GM12875 (cell line): ENCODE results near the gene CCDC171.

Experiments
- H3K4me3 ChIP-seq: one replicate; pipeline ENCODE4 v1.5.1; 2011; ENCODE audit warnings: low read depth, low read length, control low read depth
- TF ChIP-seq, protein P1 (sequence below): IDR thresholded peaks from 2 replicates; pipeline ENCODE4 v1.5.1; 2011; ENCODE audit warnings: low read depth, mild to moderate bottlenecking, control low read depth, inconsistent platforms, low read length, moderate library complexity, borderline replicate concordance; ENCODE audit not compliant: insufficient read depth

Gene CCDC171

DNA sequence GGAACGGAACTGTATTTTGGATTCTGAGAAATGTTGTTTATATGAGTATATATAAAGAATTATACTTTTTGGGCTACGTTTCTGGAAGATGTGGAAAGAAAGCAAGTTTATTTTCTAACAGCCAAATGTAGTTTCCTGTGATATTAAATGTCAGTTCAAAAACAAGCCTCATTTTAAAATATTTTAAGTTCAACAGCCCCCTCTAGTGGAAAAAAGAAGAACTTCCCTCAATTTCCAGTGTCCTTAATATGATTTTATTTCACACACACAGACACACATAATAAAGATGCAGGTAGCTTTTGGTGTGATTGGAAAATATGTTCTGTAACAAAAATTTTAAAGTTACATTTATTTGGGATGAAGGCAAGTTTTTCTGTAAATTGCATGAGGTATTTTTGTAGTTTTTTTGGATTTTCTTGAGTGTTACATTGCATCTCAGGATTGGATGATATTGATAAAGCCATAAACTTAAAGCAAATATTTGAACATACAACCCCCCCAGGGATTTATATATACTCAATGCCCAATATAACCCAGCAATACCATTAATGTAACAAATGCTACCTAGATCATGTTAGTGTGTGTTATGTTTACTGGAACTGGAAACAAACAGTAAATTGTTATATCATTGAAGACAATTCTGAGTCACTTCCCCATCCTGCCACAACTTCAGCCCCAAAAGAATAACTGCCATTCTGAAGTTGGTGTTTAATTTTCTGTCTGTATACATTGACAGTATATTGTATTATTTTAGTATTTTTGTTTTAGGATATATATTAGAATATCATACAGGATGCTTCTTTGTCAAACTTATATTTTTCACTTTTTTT, 54.0 kb downstream of the CCDC171 start:
- no peak overlapping the region for H3K4me3 ChIP-seq
- TF ChIP-seq, protein P1, sequence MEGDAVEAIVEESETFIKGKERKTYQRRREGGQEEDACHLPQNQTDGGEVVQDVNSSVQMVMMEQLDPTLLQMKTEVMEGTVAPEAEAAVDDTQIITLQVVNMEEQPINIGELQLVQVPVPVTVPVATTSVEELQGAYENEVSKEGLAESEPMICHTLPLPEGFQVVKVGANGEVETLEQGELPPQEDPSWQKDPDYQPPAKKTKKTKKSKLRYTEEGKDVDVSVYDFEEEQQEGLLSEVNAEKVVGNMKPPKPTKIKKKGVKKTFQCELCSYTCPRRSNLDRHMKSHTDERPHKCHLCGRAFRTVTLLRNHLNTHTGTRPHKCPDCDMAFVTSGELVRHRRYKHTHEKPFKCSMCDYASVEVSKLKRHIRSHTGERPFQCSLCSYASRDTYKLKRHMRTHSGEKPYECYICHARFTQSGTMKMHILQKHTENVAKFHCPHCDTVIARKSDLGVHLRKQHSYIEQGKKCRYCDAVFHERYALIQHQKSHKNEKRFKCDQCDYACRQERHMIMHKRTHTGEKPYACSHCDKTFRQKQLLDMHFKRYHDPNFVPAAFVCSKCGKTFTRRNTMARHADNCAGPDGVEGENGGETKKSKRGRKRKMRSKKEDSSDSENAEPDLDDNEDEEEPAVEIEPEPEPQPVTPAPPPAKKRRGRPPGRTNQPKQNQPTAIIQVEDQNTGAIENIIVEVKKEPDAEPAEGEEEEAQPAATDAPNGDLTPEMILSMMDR: peak; percentile 18; the same call in 1 of the 2 replicates

DNA sequence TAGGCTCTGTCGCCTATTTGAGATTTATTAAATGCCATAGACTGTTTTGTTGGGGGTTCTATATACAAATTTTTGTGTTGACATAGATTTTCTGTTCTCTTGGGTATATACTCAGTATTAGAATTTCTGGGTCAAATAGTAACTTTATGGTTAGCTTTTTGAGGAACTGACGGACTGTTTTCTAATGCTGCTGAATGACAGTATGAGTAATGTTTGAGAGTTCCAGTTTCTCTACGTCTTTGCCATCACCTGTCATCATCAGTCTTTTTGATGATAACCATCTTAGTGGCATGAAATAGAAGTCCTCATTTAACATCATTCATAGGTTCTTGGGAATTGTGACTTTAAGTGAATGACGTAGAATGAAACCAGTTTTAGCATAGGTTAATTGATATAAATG, 60.1 kb downstream of the CCDC171 start:
- H3K4me3 ChIP-seq: no peak overlapping the region
- TF ChIP-seq, protein P1: no peak

DNA sequence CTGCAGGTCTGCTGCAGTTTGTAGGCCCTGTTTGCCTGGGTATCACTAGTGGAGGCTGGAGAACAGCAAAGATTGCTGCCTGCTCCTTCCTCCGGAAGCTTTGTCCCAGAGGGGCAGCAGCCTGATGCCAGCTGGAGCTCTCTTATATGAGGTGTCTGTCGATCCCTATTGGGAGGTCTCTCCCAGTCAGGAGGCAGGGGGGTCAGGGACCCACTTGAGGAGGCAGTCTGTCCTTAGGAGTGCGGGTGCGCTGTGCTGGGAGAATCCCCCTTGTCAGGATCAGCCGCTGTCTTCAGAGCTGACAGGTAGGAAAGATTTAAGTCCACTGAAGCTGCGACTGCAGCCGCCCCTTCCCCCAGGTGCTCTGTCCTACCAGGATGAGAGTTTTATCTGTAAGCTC, 64.9 kb downstream of the CCDC171 start:
- TF ChIP-seq, protein P1: no peak
- H3K4me3 ChIP-seq: no peak overlapping the region

DNA sequence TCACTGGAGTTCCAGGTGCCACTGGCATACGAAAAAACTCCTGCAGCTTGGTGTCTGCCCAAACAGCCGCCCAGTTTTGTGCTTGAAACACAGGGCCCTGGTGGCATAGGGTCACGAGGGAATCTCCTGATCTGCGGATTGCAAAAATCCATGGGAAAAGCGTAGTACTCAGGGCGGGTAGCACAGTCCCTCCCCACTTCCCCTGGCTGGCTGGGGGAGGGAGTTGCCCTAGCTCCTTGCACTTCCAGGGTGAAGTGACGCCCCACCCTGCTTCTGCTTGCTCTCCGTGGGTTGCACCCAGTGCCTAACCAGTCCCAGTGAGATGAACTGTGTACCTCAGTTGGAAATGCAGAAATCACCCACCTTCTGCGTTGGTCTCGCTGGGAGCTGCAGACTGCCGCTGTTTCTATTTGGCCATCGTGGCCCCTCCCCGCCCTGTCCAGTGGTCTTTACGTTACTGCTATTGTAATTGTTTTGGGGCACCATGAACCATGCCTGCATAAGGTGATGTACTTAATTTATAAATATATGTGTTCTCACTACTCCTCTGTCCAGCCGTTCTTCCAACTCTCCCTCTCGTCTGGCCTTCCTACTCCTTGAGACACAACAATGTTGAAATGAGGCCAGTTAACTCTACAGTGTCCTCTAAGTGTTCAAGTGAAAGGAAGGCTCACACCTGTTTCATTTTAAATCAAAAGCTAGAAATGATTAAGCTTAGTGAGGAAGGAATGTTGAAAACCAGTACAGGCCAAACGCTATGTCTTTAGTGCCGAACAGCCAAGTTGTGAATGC, 65.9 kb downstream of the CCDC171 start:
- TF ChIP-seq, protein P1: no peak
- H3K4me3 ChIP-seq: no peak overlapping the region

DNA sequence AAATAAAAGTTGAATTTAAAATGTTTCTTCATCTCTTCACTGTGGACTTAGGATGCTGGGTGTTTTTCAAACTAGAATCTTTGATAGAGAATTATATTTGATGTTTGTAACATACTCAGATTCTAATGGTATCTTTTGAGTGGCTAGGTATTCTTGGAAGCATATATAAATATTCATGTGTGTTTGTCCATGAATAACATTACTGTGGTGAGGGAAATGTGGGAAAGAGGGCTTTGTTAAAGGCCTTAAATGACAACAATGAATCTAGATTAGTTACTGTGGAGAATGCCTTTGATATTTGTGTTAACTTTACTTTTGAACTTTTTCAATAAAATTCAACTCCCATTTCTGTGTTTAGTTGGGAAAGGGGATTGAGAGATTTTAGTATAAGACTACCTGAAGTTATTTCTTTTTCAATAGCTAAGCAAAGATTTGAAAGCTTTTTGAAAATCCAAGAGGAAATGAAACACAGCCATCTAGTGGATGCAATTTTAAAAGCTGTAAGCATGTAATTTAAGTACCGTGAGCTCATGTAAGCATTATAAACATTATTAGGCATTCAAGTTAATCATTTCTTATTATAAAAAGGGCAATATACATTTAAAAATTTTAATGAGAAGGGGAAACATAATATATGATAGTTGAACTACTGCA, 69.6 kb downstream of the CCDC171 start:
- TF ChIP-seq, protein P1: no peak
- H3K4me3 ChIP-seq: no peak overlapping the region

DNA sequence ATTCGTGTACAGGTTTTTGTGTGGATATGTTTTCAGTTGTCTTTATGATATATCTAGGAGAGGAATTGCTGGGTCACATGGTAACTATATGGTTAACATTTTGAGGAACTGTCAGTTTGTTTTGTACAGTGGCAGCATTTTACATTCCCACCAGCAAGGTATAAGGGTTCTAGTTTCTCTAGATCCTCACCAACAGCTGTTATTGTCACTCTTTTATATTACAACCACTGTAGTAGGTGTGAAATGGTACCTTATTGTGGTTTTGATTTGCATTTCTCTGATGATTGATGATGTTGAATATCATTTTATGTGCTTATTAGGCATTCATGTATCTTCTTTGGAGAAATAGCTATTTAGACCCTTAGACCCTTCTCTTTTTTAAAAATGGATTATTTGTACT, 82.9 kb downstream of the CCDC171 start:
- TF ChIP-seq, protein P1: no peak
- no peak overlapping the region for H3K4me3 ChIP-seq
